SK-N-MC (cell line): ENCODE results near the gene ZNF525.

ENCODE experiments used
- EZH2 ChIP-seq: fragments of 200-600 bp; sonication (generic); IDR thresholded peaks from one replicate; pipeline ENCODE4 v1.6.1; 2017; ENCODE audit warnings: antibody characterized with exemption
- POLR2AphosphoS5 ChIP-seq: IDR thresholded peaks from 2 replicates; pipeline ENCODE4 v1.6.1; 2012; ENCODE audit warnings: mild to moderate bottlenecking, low read depth, low read length, borderline replicate concordance

GRCh38 chr19:53422551-53422950, 57.0 kb downstream of the ZNF525 start:
- no peak for TF ChIP-seq EZH2
- no peak for TF ChIP-seq POLR2AphosphoS5
